Stomach (tissue), 9 donors: ENCODE data around the gene TNRC6B. TPM values are rescaled to one million over a fixed set of nuclear protein-coding genes. Genes with fewer than 3 reads are reported as not detected.

ENCODE experiments used
- DNase-seq, 2 donors: peaks; one replicate each; pipeline versions ENCODE4 v3.0.0 to v3.0.0-alpha.2; 2013 to 2019
- H3K27ac ChIP-seq, 5 donors: fragments of 200-600 bp in 4 of 5; sonication (generic) in 4 of 5; one replicate each; pipeline ENCODE4 v1.5.1; 2013 to 2019; ENCODE audit warnings: mild to moderate bottlenecking in 1 of 5, moderate library complexity in 1 of 5
- H3K27me3 ChIP-seq, 3 donors: fragments of 200-600 bp; sonication (generic); one replicate each; pipeline ENCODE4 v1.5.1; 2017 to 2019; ENCODE audit warnings: mixed run types in 1 of 3
- H3K36me3 ChIP-seq, 4 donors: fragments of 200-600 bp; sonication (generic); 1 replicate in 3 of 4; 2 replicates in 1 of 4; pipeline ENCODE4 v1.5.1; 2016 to 2019
- H3K4me1 ChIP-seq, 4 donors: fragments of 200-600 bp; sonication (generic); one replicate each; pipeline ENCODE4 v1.5.1; 2016 to 2019
- H3K4me3 ChIP-seq, 4 donors: fragments of 200-600 bp; sonication (generic) in 3 of 4; one replicate each; pipeline ENCODE4 v1.5.1; 2016 to 2019; ENCODE audit warnings: mild to moderate bottlenecking in 1 of 4
- H3K9me3 ChIP-seq, 4 donors: fragments of 200-600 bp; sonication (generic); one replicate each; pipeline ENCODE4 v1.5.1; 2016 to 2019
- CTCF ChIP-seq, 7 experiments: fragments of 450-650 bp in 4 of 7; fragments of 200-600 bp in 3 of 7; sonication (generic) in 3 of 7; IDR thresholded peaks; one replicate each; pipeline ENCODE4 v1.5.1; 2016 to 2019; ENCODE audit warnings: antibody characterized with exemption in 7 of 7, control low read depth in 2 of 7, mild to moderate bottlenecking in 1 of 7
- EP300 ChIP-seq: sonication (generic); formaldehyde crosslinking; IDR thresholded peaks from one replicate; pipeline ENCODE4 v1.6.1; 2017; ENCODE audit warnings: antibody characterized with exemption
- POLR2A ChIP-seq, 4 donors: fragments of 450-650 bp; IDR thresholded peaks; one replicate each; pipeline ENCODE4 v1.6.1; 2016; ENCODE audit warnings: antibody characterized with exemption in 4 of 4, control low read depth in 2 of 4, mild to moderate bottlenecking in 1 of 4, moderate library complexity in 1 of 4
- POLR2AphosphoS5 ChIP-seq, 3 donors: sonication (generic); formaldehyde crosslinking; IDR thresholded peaks; one replicate each; pipeline ENCODE4 v1.6.1; 2016; ENCODE audit warnings: antibody characterized with exemption in 3 of 3
- WGBS, 5 donors: extraction: QIAGEN DNeasy Blood & Tissue Kit in 3 of 5; methylation state at CpG; one replicate each; pipeline versions ENCODE4 v1.1.5 to v1.1.7; 2013 to 2018; 5-methylcytosine and 5-hydroxymethylcytosine counted together
- intact Hi-C: fragments of 100-400 bp; cut with DNase I; formaldehyde crosslinking; loops from one replicate; pipeline ENCODE4 v1.15.1; 2023; ENCODE audit warnings: low total_unique reads
- polyA plus RNA-seq, 3 donors: library from polyadenylated mRNA; stranded (reverse); fragments of 200-250 nt; gene quantifications; one replicate each; pipeline ENCODE4 v1.2.3, GENCODE V29; 2013
- total RNA-seq, 5 donors: library from RNA; depleted of rRNA; stranded (reverse); fragments of >200 nt; gene quantifications; one replicate each; pipeline versions ENCODE4 v1.1.0 to v1.2.3, GENCODE V29; 2014 to 2016
- donor health status: healthy with polysubstance abuse.
- donor health status: Bipolar disorder and iron deficiency.
- donor health status: healthy.

TNRC6B gene
- total and polyA plus RNA-seq, 8 donors, result 0.88 to 316 (median 18.0) TPM

GRCh38 chr22:40247976-40248375 lies 70.3 kb downstream of the TNRC6B start:
- intact Hi-C loops, result no loop called here
- Histone ChIP-seq H3K27ac (no peak overlapping the region), H3K4me1 (peaks cover 0 to 45% (median 19%) of the 10 kb centered on the region in 4 donors), H3K4me3 (no peak overlapping the region), H3K27me3 (no peaks in the 10 kb centered on the region), H3K9me3 (no peaks in the 10 kb centered on the region), H3K36me3 (peaks cover 0 to 24% (median 17%) of the 10 kb centered on the region in 4 donors)
- 75 to 86% (median 82%) methylated on average over 6 of the region's 6 CpGs for WGBS, 5 donors
- DNase-seq, result peak in 1 of 2 donors; percentile 42
- TF ChIP-seq CTCF (IDR thresholded peaks at IDR 0.05) (no peak), POLR2A (IDR thresholded peaks at IDR 0.05) (no peak), POLR2AphosphoS5 (IDR thresholded peaks at IDR 0.05) (no peak), EP300 (no peak)

GRCh38 chr22:40249286-40249685 lies 71.6 kb downstream of the TNRC6B start:
- H3K9me3 ChIP-seq, result no peaks in the 10 kb centered on the region
- intact Hi-C loops, result no loop called here
- 78 to 88% (median 83%) methylated on average over 3 of the region's 3 CpGs for WGBS, 5 donors

GRCh38 chr22:40250608-40251007 lies 72.9 kb downstream of the TNRC6B start:
- Histone ChIP-seq H3K9me3 (no peaks in the 10 kb centered on the region), H3K27me3 (no peaks in the 10 kb centered on the region), H3K4me3 (no peak overlapping the region), H3K36me3 (peaks cover 3 to 24% (median 21%) of the 10 kb centered on the region in 4 donors), H3K4me1 (peaks cover 0 to 32% (median 14%) of the 10 kb centered on the region in 4 donors), H3K27ac (no peak overlapping the region)
- TF ChIP-seq EP300, result no peak
- no peak for TF ChIP-seq POLR2A (IDR thresholded peaks at IDR 0.05)
- no peak for TF ChIP-seq POLR2AphosphoS5 (IDR thresholded peaks at IDR 0.05)
- intact Hi-C loops, result no loop called here
- 81 to 90% (median 86%) methylated on average over 3 of the region's 3 CpGs for WGBS, 5 donors
- no peak for DNase-seq

More at GRCh38 chr22:40249286-40249685, 71.6 kb downstream of the TNRC6B start:
- peaks cover 0 to 34% (median 14%) of the 10 kb centered on the region in 4 donors for H3K4me1 ChIP-seq
- H3K27ac ChIP-seq, result no peak overlapping the region
- TF ChIP-seq POLR2A (IDR thresholded peaks at IDR 0.05) (no peak), EP300 (no peak), POLR2AphosphoS5 (IDR thresholded peaks at IDR 0.05) (no peak), CTCF (IDR thresholded peaks at IDR 0.05) (no peak)
- DNase-seq, result no peak
- H3K4me3 ChIP-seq, result no peak overlapping the region
- H3K27me3 ChIP-seq, result no peaks in the 10 kb centered on the region
- H3K36me3 ChIP-seq, result peaks cover 3 to 24% (median 17%) of the 10 kb centered on the region in 4 donors

DNA sequence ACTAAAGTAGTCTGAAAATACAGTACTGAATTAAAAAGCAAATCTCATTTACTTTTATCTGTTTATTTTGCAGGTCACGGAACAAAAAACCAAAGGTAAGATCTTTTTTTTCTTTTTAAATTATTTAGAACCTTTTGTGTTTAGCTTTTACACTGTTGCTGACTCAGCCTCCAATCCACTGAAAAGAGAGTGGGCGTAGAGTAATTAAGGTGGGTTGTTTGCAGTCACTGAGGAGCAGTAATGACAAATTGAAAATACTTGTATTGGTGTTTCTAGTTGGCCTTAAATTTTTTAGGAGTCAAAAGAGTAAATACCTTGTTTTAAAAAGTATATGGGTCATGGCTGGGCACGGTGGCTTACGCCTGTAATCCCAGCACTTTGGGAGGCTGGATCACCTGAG lies 73.4 kb downstream of the TNRC6B start:
- Histone ChIP-seq H3K9me3 (no peaks in the 10 kb centered on the region), H3K27ac (no peak overlapping the region), H3K4me1 (peaks cover 0 to 32% (median 16%) of the 10 kb centered on the region in 4 donors), H3K36me3 (peaks cover 3 to 24% (median 20%) of the 10 kb centered on the region in 4 donors), H3K27me3 (no peaks in the 10 kb centered on the region), H3K4me3 (no peak overlapping the region)
- WGBS, 5 donors, result 77 to 88% (median 83%) methylated on average over 4 of the region's 4 CpGs
- DNase-seq, result no peak
- intact Hi-C loops, result no loop called here
- TF ChIP-seq EP300 (no peak), POLR2AphosphoS5 (IDR thresholded peaks at IDR 0.05) (no peak), POLR2A (IDR thresholded peaks at IDR 0.05) (no peak), CTCF (IDR thresholded peaks at IDR 0.05) (no peak)

GRCh38 chr22:40252146-40252545 lies 74.4 kb downstream of the TNRC6B start:
- no peak for TF ChIP-seq EP300
- TF ChIP-seq CTCF (IDR thresholded peaks at IDR 0.05), result no peak
- no peak for TF ChIP-seq POLR2AphosphoS5 (IDR thresholded peaks at IDR 0.05)
- no peak for TF ChIP-seq POLR2A (IDR thresholded peaks at IDR 0.05)
- peaks cover 0 to 36% (median 17%) of the 10 kb centered on the region in 4 donors for H3K4me1 ChIP-seq
- H3K4me3 ChIP-seq, result no peak overlapping the region
- no peaks in the 10 kb centered on the region for H3K27me3 ChIP-seq
- no peaks in the 10 kb centered on the region for H3K9me3 ChIP-seq
- no peak overlapping the region for H3K27ac ChIP-seq
- DNase-seq, result no peak
- WGBS, 5 donors, result 77 to 92% (median 85%) methylated on average over 2 of the region's 2 CpGs
- peaks cover 3 to 17% (median 9%) of the 10 kb centered on the region in 4 donors for H3K36me3 ChIP-seq
- intact Hi-C loops, result no loop called here
